Iris pigment epithelial cell (primary cell): ENCODE data around the gene SEZ6L2.
"Not testable (repeated sequence)": the region's sequence is repeated elsewhere in the genome, so short reads cannot be mapped to it uniquely, and the experiment has no call there.

Source experiments
- DNase-seq: peaks from one replicate; pipeline ENCODE4 v3.0.0-alpha.2; 2011; ENCODE audit warnings: low read depth

SEZ6L2 gene

GRCh38 chr16:29852654-29853053, 46.7 kb downstream of the SEZ6L2 start:
- DNase-seq = peak; percentile 48

GRCh38 chr16:29850998-29851397, 48.4 kb downstream of the SEZ6L2 start:
- DNase-seq = no peak

- no peak for DNase-seq
These were observed 49.8 kb downstream of the SEZ6L2 start for GRCh38 chr16:29849505-29849904.

GRCh38 chr16:29848420-29849297, 50.7 kb downstream of the SEZ6L2 start:
- peak; percentile 46 for DNase-seq

GRCh38 chr16:29845656-29846055, 53.7 kb downstream of the SEZ6L2 start:
- no peak for DNase-seq

GRCh38 chr16:29844575-29845331, 54.6 kb downstream of the SEZ6L2 start:
- peak; percentile 41 for DNase-seq

- DNase-seq = no peak
These were observed 55.4 kb downstream of the SEZ6L2 start for GRCh38 chr16:29843931-29844330.

GRCh38 chr16:29842732-29843346, 56.5 kb downstream of the SEZ6L2 start:
- DNase-seq = no peak

GRCh38 chr16:29841631-29842030, 57.7 kb downstream of the SEZ6L2 start:
- DNase-seq = no peak

GRCh38 chr16:29840240-29840639, 59.1 kb downstream of the SEZ6L2 start:
- no peak for DNase-seq

GRCh38 chr16:29839822-29840221, 59.5 kb downstream of the SEZ6L2 start:
- no peak for DNase-seq

GRCh38 chr16:29837841-29838240, 61.5 kb downstream of the SEZ6L2 start:
- no peak for DNase-seq

- no peak for DNase-seq
These were observed 62.7 kb downstream of the SEZ6L2 start for GRCh38 chr16:29836623-29837022.

- DNase-seq = no peak
These were observed 63.4 kb downstream of the SEZ6L2 start for GRCh38 chr16:29835926-29836325.

GRCh38 chr16:29834079-29834478, 65.3 kb downstream of the SEZ6L2 start:
- no peak for DNase-seq

GRCh38 chr16:29833219-29833618, 66.1 kb downstream of the SEZ6L2 start:
- DNase-seq = not testable (repeated sequence)

GRCh38 chr16:29831490-29831889, 67.9 kb downstream of the SEZ6L2 start:
- DNase-seq = no peak

GRCh38 chr16:29830774-29831173, 68.6 kb downstream of the SEZ6L2 start:
- no peak for DNase-seq

- DNase-seq = no peak
These were observed 73.0 kb downstream of the SEZ6L2 start for GRCh38 chr16:29826342-29826695.

- peak; percentile 87 for DNase-seq
These were observed 74.0 kb downstream of the SEZ6L2 start for GRCh38 chr16:29825145-29826044.

- DNase-seq = peak; percentile 84
These were observed 74.7 kb downstream of the SEZ6L2 start for GRCh38 chr16:29824589-29825144.
